ENCODE results near the gene CADM1. TPM values are rescaled to one million over a fixed set of nuclear protein-coding genes. Genes with fewer than 3 reads are reported as not detected.

CADM1 gene
- total and polyA plus RNA-seq, 4 experiments from 2014 or later, result 2.8 to 5.6 (median 3.3) TPM

DNA sequence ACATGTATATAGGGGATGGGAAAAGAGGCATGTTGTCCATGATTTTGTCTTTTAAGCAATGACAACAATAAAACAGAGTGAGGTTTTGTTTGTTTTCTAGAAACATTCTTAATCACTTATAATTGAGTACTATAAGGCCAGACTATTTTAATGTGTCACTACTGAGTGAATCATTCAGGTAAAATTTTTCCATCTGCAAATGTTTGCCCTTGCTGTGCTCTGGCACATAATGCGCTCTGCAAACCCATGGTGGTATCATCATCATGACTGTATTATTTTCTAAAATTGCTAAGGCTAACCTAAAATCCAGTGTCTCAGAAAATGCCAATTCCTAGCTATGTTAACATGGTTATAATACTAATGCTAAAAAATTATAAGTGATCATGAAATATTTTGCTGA is 261.2 kb downstream of the CADM1 start:
- Mint-ChIP-seq H3K36me3 (no peaks in the 10 kb centered on the region), H3K27ac (no peak overlapping the region), H3K4me1 (no peaks in the 10 kb centered on the region), H3K27me3 (no peaks in the 10 kb centered on the region), H3K9me3 (peaks cover 0 to 2% (median 0%) of the 10 kb centered on the region in 8 donors), H3K4me3 (no peak overlapping the region)
- no peak for DNase-seq
- Histone ChIP-seq H3K27ac (ENCODE audit: low read depth, low read length) (no peak overlapping the region), H3K27me3 (ENCODE audit: insufficient read depth, low read length) (no peaks in the 10 kb centered on the region), H3K4me3 (ENCODE audit: low read length in 2 of 2) (no peak overlapping the region), H3K9me3 (ENCODE audit: control insufficient read depth in 1 of 2, low read length in 2 of 2) (no peaks in the 10 kb centered on the region), H3K36me3 (ENCODE audit: insufficient read depth, low read length) (no peaks in the 10 kb centered on the region), H3K4me1 (ENCODE audit: insufficient read depth, low read length) (no peaks in the 10 kb centered on the region)
- CTCF ChIA-PET (ENCODE audit: partially characterized antibody), result no interaction called here
- POLR2A ChIA-PET (ENCODE audit: partially characterized antibody), result no interaction called here
- intact Hi-C loops (cut with micrococcal nuclease), result no loop called here

DNA sequence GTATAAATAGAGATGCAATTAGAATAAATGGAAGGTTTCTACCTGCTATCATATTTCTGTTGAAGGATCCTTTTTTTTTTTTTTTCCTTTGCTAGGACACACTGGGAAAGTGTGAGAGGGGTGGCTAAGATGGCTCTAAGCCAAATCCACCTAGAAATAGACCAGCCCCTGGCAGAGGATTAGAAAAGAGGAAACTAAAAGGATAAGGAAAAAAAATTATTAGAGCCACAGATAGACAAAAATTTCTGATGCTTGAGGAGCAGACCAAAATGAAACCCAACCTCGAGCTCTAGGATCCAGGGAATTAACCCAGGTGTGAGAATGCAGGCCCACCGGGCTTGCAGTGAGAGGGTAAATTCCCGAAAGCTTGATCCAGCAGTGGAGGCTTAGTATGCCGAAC is 262.3 kb downstream of the CADM1 start:
- Histone ChIP-seq H3K4me1 (ENCODE audit: insufficient read depth, low read length) (no peaks in the 10 kb centered on the region), H3K27me3 (ENCODE audit: insufficient read depth, low read length) (no peaks in the 10 kb centered on the region), H3K9me3 (ENCODE audit: control insufficient read depth in 1 of 2, low read length in 2 of 2) (no peaks in the 10 kb centered on the region), H3K4me3 (ENCODE audit: low read length in 2 of 2) (no peak overlapping the region), H3K27ac (ENCODE audit: low read depth, low read length) (no peak overlapping the region), H3K36me3 (ENCODE audit: insufficient read depth, low read length) (no peaks in the 10 kb centered on the region)
- Mint-ChIP-seq H3K4me1 (no peaks in the 10 kb centered on the region), H3K27ac (no peak overlapping the region), H3K9me3 (peaks cover 0 to 2% (median 0%) of the 10 kb centered on the region in 8 donors), H3K27me3 (no peaks in the 10 kb centered on the region), H3K4me3 (no peak overlapping the region), H3K36me3 (no peaks in the 10 kb centered on the region)
- POLR2A ChIA-PET (ENCODE audit: partially characterized antibody), result no interaction called here
- no peak for DNase-seq
- CTCF ChIA-PET (ENCODE audit: partially characterized antibody), result no interaction called here
- intact Hi-C loops (cut with micrococcal nuclease), result no loop called here

DNA sequence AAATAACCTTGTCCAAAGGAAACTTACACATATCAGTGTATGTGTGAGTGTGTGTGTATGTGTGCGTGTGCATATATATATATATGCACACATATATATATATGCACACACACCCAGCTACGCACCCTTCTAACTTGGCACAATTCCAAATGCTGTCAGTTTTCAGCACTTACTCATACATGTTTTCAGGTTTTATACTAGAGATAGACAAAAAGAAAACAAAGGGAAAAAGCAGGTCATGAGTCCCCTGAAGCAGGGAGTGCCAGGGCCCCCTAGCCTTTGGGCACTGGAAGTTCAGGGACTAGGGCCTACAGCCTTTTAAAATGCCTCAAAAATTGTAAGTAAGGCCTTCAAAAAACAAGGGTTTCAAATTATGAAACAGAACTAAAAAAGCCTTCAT is 265.4 kb downstream of the CADM1 start:
- ChIA-PET CTCF (ENCODE audit: partially characterized antibody) (no interaction called here), POLR2A (ENCODE audit: partially characterized antibody) (no interaction called here)
- H3K36me3 ChIP-seq (ENCODE audit: insufficient read depth, low read length), result no peaks in the 10 kb centered on the region
- no peaks in the 10 kb centered on the region for H3K27me3 ChIP-seq (ENCODE audit: insufficient read depth, low read length)
- no peaks in the 10 kb centered on the region for H3K9me3 ChIP-seq (ENCODE audit: control insufficient read depth in 1 of 2, low read length in 2 of 2)
- no peak for DNase-seq
- intact Hi-C loops (cut with micrococcal nuclease), result no loop called here
- Mint-ChIP-seq H3K4me1 (no peaks in the 10 kb centered on the region), H3K27ac (no peak overlapping the region), H3K4me3 (no peak overlapping the region), H3K9me3 (peaks cover 0 to 2% (median 0%) of the 10 kb centered on the region in 8 donors), H3K36me3 (no peaks in the 10 kb centered on the region), H3K27me3 (peaks cover 0 to 2% of the 10 kb centered on the region in 2 donors)
- H3K27ac ChIP-seq (ENCODE audit: low read depth, low read length), result no peak overlapping the region
- no peak overlapping the region for H3K4me3 ChIP-seq (ENCODE audit: low read length in 2 of 2)
- no peaks in the 10 kb centered on the region for H3K4me1 ChIP-seq (ENCODE audit: insufficient read depth, low read length)

DNA sequence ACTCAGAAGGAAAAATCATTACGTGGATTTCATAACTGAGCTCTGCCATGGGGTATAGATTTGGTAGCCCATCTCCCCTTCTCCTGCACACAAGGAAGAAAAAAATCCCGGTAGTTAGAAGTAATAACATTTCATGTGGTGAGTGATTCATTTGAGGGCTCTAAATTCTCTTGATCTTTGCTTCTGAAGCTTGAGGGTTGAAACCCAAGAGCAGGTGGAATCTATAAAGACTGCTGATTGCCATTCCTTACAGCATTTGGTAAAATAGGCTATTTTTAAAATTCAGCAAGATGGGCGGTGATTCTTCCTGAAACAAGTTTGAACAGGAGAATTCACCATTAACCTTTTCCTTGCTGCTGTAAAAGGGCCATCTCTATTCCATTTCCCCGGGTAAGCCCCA is 266.1 kb downstream of the CADM1 start:
- no peaks in the 10 kb centered on the region for H3K36me3 Mint-ChIP-seq
- intact Hi-C loops (cut with micrococcal nuclease), result no loop called here
- no peak overlapping the region for H3K27ac Mint-ChIP-seq
- no peaks in the 10 kb centered on the region for H3K4me1 ChIP-seq (ENCODE audit: insufficient read depth, low read length)
- peaks cover 0 to 2% (median 0%) of the 10 kb centered on the region in 8 donors for H3K9me3 Mint-ChIP-seq
- H3K27ac ChIP-seq (ENCODE audit: low read depth, low read length), result no peak overlapping the region
- peaks cover 0 to 2% of the 10 kb centered on the region in 2 donors for H3K27me3 Mint-ChIP-seq
- H3K4me3 Mint-ChIP-seq, result no peak overlapping the region
- no peak overlapping the region for H3K4me3 ChIP-seq (ENCODE audit: low read length in 2 of 2)
- H3K9me3 ChIP-seq (ENCODE audit: control insufficient read depth in 1 of 2, low read length in 2 of 2), result no peaks in the 10 kb centered on the region
- ChIA-PET CTCF (ENCODE audit: partially characterized antibody) (no interaction called here), POLR2A (ENCODE audit: partially characterized antibody) (no interaction called here)
- H3K4me1 Mint-ChIP-seq, result no peaks in the 10 kb centered on the region
- no peak for DNase-seq
- H3K27me3 ChIP-seq (ENCODE audit: insufficient read depth, low read length), result no peaks in the 10 kb centered on the region
- no peaks in the 10 kb centered on the region for H3K36me3 ChIP-seq (ENCODE audit: insufficient read depth, low read length)

DNA sequence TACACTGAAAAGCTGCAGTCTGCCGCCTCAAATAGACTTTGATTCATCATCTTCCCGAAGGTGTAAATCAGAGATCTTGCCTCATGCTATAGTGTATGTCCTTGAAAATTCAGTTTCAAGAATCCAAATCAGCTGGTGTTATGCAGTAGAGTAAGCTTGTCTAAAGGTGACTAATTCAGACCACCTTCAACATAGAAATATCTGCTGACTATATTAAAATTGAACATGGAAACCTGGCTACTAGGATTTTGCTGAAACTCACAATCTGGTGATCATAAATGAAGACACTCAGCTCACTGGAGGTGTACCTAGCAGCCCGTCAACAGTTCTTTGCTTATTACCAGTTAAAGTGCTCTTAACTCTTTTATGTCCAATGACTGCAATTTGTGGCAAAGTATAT is 266.6 kb downstream of the CADM1 start:
- Mint-ChIP-seq H3K9me3 (peaks cover 0 to 2% (median 0%) of the 10 kb centered on the region in 8 donors), H3K27me3 (peaks cover 0 to 2% of the 10 kb centered on the region in 2 donors), H3K4me1 (no peaks in the 10 kb centered on the region), H3K4me3 (no peak overlapping the region), H3K27ac (no peak overlapping the region), H3K36me3 (no peaks in the 10 kb centered on the region)
- no peaks in the 10 kb centered on the region for H3K36me3 ChIP-seq (ENCODE audit: insufficient read depth, low read length)
- ChIA-PET CTCF (ENCODE audit: partially characterized antibody) (no interaction called here), POLR2A (ENCODE audit: partially characterized antibody) (no interaction called here)
- DNase-seq, result no peak
- intact Hi-C loops (cut with micrococcal nuclease), result no loop called here
- no peaks in the 10 kb centered on the region for H3K4me1 ChIP-seq (ENCODE audit: insufficient read depth, low read length)
- no peak overlapping the region for H3K4me3 ChIP-seq (ENCODE audit: low read length in 2 of 2)
- H3K27ac ChIP-seq (ENCODE audit: low read depth, low read length), result no peak overlapping the region
- H3K9me3 ChIP-seq (ENCODE audit: control insufficient read depth in 1 of 2, low read length in 2 of 2), result no peaks in the 10 kb centered on the region
- no peaks in the 10 kb centered on the region for H3K27me3 ChIP-seq (ENCODE audit: insufficient read depth, low read length)

DNA sequence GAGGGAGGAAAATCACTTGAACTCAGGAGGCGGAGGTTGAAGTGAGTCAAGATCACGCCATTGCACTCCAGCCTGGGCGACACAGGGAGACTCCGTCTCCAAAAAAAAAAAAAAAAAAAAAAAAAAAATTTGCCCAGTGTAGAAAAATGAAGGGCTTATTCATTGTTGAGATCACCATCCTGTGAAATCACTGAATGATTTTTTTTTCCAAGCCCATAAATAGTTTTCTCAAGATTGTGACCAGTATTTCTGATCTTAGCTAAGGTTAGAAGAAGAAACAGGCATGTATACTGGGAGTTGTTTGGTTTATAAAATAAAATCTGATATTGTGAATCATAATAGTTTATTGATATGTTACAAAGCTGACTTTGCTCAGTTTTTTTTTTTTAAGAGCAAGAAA is 269.4 kb downstream of the CADM1 start:
- H3K27me3 ChIP-seq (ENCODE audit: insufficient read depth, low read length), result no peaks in the 10 kb centered on the region
- ChIA-PET CTCF (ENCODE audit: partially characterized antibody) (no interaction called here), POLR2A (ENCODE audit: partially characterized antibody) (no interaction called here)
- Mint-ChIP-seq H3K9me3 (peaks cover 0 to 3% (median 0%) of the 10 kb centered on the region in 8 donors), H3K27me3 (peaks cover 1 to 2% of the 10 kb centered on the region in 2 donors), H3K36me3 (no peaks in the 10 kb centered on the region), H3K27ac (no peak overlapping the region), H3K4me3 (no peak overlapping the region), H3K4me1 (no peaks in the 10 kb centered on the region)
- no peaks in the 10 kb centered on the region for H3K4me1 ChIP-seq (ENCODE audit: insufficient read depth, low read length)
- no peak for DNase-seq
- no peaks in the 10 kb centered on the region for H3K36me3 ChIP-seq (ENCODE audit: insufficient read depth, low read length)
- H3K27ac ChIP-seq (ENCODE audit: low read depth, low read length), result no peak overlapping the region
- no peak overlapping the region for H3K4me3 ChIP-seq (ENCODE audit: low read length in 2 of 2)
- no peaks in the 10 kb centered on the region for H3K9me3 ChIP-seq (ENCODE audit: control insufficient read depth in 1 of 2, low read length in 2 of 2)
- intact Hi-C loops (cut with micrococcal nuclease), result no loop called here

DNA sequence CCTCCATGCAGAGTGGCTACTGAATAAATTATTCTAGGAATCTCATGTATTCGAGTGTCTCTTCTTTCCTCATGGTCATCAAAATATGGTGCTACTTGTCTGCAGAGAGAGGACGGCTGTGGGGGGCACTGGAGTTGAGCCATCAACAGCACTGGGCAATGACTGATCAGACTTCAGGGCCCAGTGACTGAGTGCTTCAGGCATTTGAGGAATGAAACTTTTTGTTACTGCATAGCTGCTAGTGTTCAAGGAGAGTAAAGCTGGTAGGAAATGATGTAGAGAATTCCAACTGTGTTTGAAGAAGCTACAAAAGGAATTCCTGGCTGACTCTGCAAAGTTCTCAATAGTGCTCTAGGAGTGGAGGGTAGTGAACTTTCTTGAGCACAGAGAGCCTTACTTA is 277.7 kb downstream of the CADM1 start:
- Mint-ChIP-seq H3K27ac (no peak overlapping the region), H3K27me3 (peaks cover 3 to 4% of the 10 kb centered on the region in 2 donors), H3K36me3 (no peaks in the 10 kb centered on the region), H3K4me3 (no peak overlapping the region), H3K4me1 (peaks cover 0 to 5% (median 3%) of the 10 kb centered on the region in 4 donors), H3K9me3 (peaks cover 0 to 4% (median 0%) of the 10 kb centered on the region in 8 donors)
- ChIA-PET POLR2A (ENCODE audit: partially characterized antibody) (no interaction called here), CTCF (ENCODE audit: partially characterized antibody) (interaction anchor here (1.2 kb wide), 1 partner anchor 9 kb away, joined by 3 read pairs; no protein-coding TSS in a partner anchor)
- Histone ChIP-seq H3K27me3 (ENCODE audit: insufficient read depth, low read length) (no peaks in the 10 kb centered on the region), H3K9me3 (ENCODE audit: control insufficient read depth in 1 of 2, low read length in 2 of 2) (no peaks in the 10 kb centered on the region), H3K4me1 (ENCODE audit: insufficient read depth, low read length) (no peaks in the 10 kb centered on the region), H3K27ac (ENCODE audit: low read depth, low read length) (no peak overlapping the region), H3K4me3 (ENCODE audit: low read length in 2 of 2) (no peak overlapping the region), H3K36me3 (ENCODE audit: insufficient read depth, low read length) (no peaks in the 10 kb centered on the region)
- DNase-seq, result no peak
- intact Hi-C loops (cut with micrococcal nuclease), result no loop called here

DNA sequence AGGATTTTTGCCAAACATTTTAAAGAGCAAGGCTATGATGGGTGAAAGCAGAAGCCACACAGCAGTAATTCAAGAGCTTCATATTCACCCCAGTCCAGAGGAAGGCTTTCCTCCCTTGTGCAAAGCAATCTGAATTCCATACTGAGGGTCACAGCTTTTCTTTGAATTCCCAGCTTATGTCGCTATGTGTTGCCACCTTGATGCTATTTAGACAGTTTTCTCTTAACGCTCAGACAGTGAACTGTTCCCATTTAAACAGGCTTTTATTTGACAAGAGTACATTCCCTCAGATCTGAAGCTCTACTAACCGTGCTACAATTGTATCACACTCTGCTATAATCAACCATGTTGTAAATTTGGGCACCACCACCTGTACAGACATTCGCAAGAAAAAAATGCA is 279.7 kb downstream of the CADM1 start:
- Mint-ChIP-seq H3K4me3 (no peak overlapping the region), H3K36me3 (no peaks in the 10 kb centered on the region), H3K9me3 (peaks cover 0 to 4% (median 0%) of the 10 kb centered on the region in 8 donors), H3K27ac (no peak overlapping the region), H3K27me3 (peaks cover 2 to 3% of the 10 kb centered on the region in 2 donors), H3K4me1 (peaks cover 0 to 5% (median 3%) of the 10 kb centered on the region in 4 donors)
- POLR2A ChIA-PET (ENCODE audit: partially characterized antibody), result no interaction called here
- Histone ChIP-seq H3K36me3 (ENCODE audit: insufficient read depth, low read length) (no peaks in the 10 kb centered on the region), H3K4me3 (ENCODE audit: low read length in 2 of 2) (no peak overlapping the region), H3K4me1 (ENCODE audit: insufficient read depth, low read length) (no peaks in the 10 kb centered on the region), H3K27me3 (ENCODE audit: insufficient read depth, low read length) (no peaks in the 10 kb centered on the region), H3K9me3 (ENCODE audit: control insufficient read depth in 1 of 2, low read length in 2 of 2) (no peaks in the 10 kb centered on the region), H3K27ac (ENCODE audit: low read depth, low read length) (no peak overlapping the region)
- intact Hi-C loops (cut with micrococcal nuclease), result no loop called here
- DNase-seq, result no peak
- CTCF ChIA-PET (ENCODE audit: partially characterized antibody), result no interaction called here

All from CD4-positive, alpha-beta memory T cell (primary cell).